Ovary (tissue), 9 donors: Measurements from ENCODE around the gene FCRL5. TPM values are rescaled to one million over a fixed set of nuclear protein-coding genes. Genes with fewer than 3 reads are reported as not detected.

Experiments used
- DNase-seq, 5 donors: peaks; one replicate each; pipeline ENCODE4 v3.0.0-alpha.2; 2019 to 2020
- H3K27ac ChIP-seq, 2 donors: fragments of 200-600 bp; one replicate each; pipeline versions ENCODE4 v1.5.1 to v1.8.0; 2019 to 2022
- H3K27me3 ChIP-seq: fragments of 200-600 bp; one replicate; pipeline ENCODE4 v1.8.0; 2022
- H3K36me3 ChIP-seq: fragments of 200-600 bp; sonication (generic); one replicate; pipeline ENCODE4 v1.5.1; 2019
- H3K4me1 ChIP-seq: one replicate; pipeline ENCODE4 v1.8.1; 2013; ENCODE audit warnings: mild to moderate bottlenecking, moderate library complexity; ENCODE audit not compliant: insufficient read depth
- H3K4me3 ChIP-seq: fragments of 200-600 bp; sonication (generic); one replicate; pipeline ENCODE4 v1.5.1; 2017
- H3K9me3 ChIP-seq, 2 donors: fragments of 200-600 bp in 1 of 2; sonication (generic) in 1 of 2; one replicate each; pipeline versions ENCODE4 v1.5.1 to v1.8.1; 2013 to 2019; ENCODE audit warnings: mild to moderate bottlenecking in 1 of 2, moderate library complexity in 1 of 2
- EP300 ChIP-seq: sonication (generic); formaldehyde crosslinking; IDR thresholded peaks from one replicate; pipeline ENCODE4 v1.6.1; 2017; ENCODE audit warnings: antibody characterized with exemption
- POLR2A ChIP-seq: fragments of 450-650 bp; IDR thresholded peaks from one replicate; pipeline ENCODE4 v1.6.1; 2017; ENCODE audit warnings: antibody characterized with exemption, mild to moderate bottlenecking, moderate library complexity
- WGBS, 3 donors: extraction: QIAGEN DNeasy Blood & Tissue Kit in 1 of 3; methylation state at CpG; one replicate each; pipeline versions ENCODE4 v1.1.5 to v1.1.7; 2013 to 2017; 5-methylcytosine and 5-hydroxymethylcytosine counted together
- intact Hi-C, 4 donors: fragments of 100-400 bp; cut with DNase I; formaldehyde crosslinking; loops; one replicate each; pipeline versions ENCODE4 v1.11.0 to v1.15.1; 2022 to 2023
- polyA plus RNA-seq, 2 donors: library from polyadenylated mRNA; stranded (reverse); fragments of 200-250 nt in 1 of 2; fragments of 350-450 nt in 1 of 2; fragmentation: Illumina TruSeq in 1 of 2; extraction: RNeasy Lipid Tissue Mini Kit (QIAGEN cat#74804) in 1 of 2; gene quantifications; one replicate each; pipeline ENCODE4 v1.2.3, GENCODE V29; 2013 to 2014
- total RNA-seq, 7 donors: library from RNA; depleted of rRNA in 2 of 7; stranded (reverse); fragments of >200 nt in 2 of 7; fragmentation: NEBNext Ultra II Directional in 3 of 7; extraction: Animal tissue kit (Norgen Biotek cat#: 25700) in 3 of 7; gene quantifications; one replicate each; pipeline versions ENCODE4 v1.1.0 to v1.2.4, GENCODE V29; 2016 to 2023
- TF ChIP-seq, protein P1 (sequence below), 3 donors: fragments of 450-650 bp in 2 of 3; fragments of 200-600 bp in 1 of 3; IDR thresholded peaks; one replicate each; pipeline versions ENCODE4 v1.5.1 to v1.8.0; 2016 to 2022; ENCODE audit warnings: antibody characterized with exemption in 3 of 3, mild to moderate bottlenecking in 1 of 3
- donor health status: DM: no; HTN: no; CAD: no; lungs with moderate emphysema.
- donor health status: DM: no; HTN: no; CAD: no.
- donor health status: Bipolar disorder and iron deficiency.
- donor health status: DM: yes; HTN: yes; CAD: no.
- donor health status: DM: no; HTN: no; CAD: no.
- donor health status: DM: yes; HTN: yes; CAD: no.

Gene FCRL5
- total and polyA plus RNA-seq, 9 donors = 0.10 to 1.2 (median 0.23) TPM; not detected in 2

DNA sequence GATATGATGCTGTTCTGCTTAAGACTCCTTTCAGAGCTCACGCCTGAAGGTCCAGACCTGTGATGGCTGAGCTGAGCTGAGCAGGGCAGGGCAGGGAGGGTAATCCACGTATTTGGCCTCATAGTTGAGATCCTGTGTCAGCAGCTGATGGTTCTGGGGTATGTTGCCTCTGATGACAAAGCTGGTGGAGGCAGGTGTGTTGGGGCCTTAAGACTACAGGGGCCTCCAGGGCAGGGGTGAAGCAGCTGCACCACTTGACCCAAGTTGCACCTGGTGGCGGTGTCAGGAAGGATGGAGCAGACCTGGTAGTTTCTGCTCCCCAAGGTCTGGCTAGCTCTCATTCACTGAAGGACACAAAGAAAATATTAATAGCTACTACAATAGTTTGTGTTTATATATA, 57.0 kb downstream of the FCRL5 start:
- WGBS, 3 donors = 68 to 85% (median 72%) methylated on average over 3 of the region's 3 CpGs
- Histone ChIP-seq H3K27ac (no peak overlapping the region), H3K27me3 (no peaks in the 10 kb centered on the region), H3K9me3 (no peaks in the 10 kb centered on the region), H3K4me3 (no peak overlapping the region), H3K4me1 (no peaks in the 10 kb centered on the region), H3K36me3 (no peaks in the 10 kb centered on the region)
- DNase-seq = no peak
- TF ChIP-seq POLR2A (no peak), EP300 (no peak)
- TF ChIP-seq, protein P1, sequence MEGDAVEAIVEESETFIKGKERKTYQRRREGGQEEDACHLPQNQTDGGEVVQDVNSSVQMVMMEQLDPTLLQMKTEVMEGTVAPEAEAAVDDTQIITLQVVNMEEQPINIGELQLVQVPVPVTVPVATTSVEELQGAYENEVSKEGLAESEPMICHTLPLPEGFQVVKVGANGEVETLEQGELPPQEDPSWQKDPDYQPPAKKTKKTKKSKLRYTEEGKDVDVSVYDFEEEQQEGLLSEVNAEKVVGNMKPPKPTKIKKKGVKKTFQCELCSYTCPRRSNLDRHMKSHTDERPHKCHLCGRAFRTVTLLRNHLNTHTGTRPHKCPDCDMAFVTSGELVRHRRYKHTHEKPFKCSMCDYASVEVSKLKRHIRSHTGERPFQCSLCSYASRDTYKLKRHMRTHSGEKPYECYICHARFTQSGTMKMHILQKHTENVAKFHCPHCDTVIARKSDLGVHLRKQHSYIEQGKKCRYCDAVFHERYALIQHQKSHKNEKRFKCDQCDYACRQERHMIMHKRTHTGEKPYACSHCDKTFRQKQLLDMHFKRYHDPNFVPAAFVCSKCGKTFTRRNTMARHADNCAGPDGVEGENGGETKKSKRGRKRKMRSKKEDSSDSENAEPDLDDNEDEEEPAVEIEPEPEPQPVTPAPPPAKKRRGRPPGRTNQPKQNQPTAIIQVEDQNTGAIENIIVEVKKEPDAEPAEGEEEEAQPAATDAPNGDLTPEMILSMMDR (IDR thresholded peaks at IDR 0.05) = no peak
- intact Hi-C loops = loop anchor here in 2 of 4 donors (10.0 kb wide), 3 partner anchors 300 to 400 kb away; partner anchors contain the start of gene ETV3L (in 1 of the 2)

DNA sequence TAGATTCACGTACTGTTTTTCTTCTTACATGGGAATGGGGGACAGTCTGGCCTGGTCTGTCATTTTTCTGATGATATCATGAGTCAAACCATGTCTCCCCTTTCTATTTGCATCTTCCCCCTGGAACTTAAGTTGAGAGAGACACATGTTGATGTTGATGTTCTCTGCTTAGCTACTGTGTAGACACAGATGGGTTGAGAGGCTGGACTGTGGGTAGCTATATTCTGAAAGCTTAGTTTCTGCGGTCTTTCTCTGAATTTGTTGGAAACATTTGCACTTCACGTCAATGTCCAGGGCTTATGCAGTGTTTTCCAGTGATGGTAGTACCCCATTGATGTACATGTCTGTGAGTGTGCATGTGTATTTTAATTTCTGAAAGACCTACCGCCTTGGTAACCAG, 58.2 kb downstream of the FCRL5 start:
- Histone ChIP-seq H3K27me3 (no peaks in the 10 kb centered on the region), H3K4me3 (no peak overlapping the region), H3K9me3 (no peaks in the 10 kb centered on the region), H3K4me1 (no peaks in the 10 kb centered on the region), H3K27ac (no peak overlapping the region), H3K36me3 (no peaks in the 10 kb centered on the region)
- no peak for TF ChIP-seq EP300
- TF ChIP-seq, protein P1 (IDR thresholded peaks at IDR 0.05) = no peak
- no peak for TF ChIP-seq POLR2A
- DNase-seq = no peak
- intact Hi-C loops = loop anchor here in 2 of 4 donors (10.0 kb wide), 3 partner anchors 299 to 399 kb away; partner anchors contain the start of gene ETV3L (in 1 of the 2)
- 56 to 81% (median 67%) methylated on average over 4 of the region's 4 CpGs for WGBS, 3 donors

DNA sequence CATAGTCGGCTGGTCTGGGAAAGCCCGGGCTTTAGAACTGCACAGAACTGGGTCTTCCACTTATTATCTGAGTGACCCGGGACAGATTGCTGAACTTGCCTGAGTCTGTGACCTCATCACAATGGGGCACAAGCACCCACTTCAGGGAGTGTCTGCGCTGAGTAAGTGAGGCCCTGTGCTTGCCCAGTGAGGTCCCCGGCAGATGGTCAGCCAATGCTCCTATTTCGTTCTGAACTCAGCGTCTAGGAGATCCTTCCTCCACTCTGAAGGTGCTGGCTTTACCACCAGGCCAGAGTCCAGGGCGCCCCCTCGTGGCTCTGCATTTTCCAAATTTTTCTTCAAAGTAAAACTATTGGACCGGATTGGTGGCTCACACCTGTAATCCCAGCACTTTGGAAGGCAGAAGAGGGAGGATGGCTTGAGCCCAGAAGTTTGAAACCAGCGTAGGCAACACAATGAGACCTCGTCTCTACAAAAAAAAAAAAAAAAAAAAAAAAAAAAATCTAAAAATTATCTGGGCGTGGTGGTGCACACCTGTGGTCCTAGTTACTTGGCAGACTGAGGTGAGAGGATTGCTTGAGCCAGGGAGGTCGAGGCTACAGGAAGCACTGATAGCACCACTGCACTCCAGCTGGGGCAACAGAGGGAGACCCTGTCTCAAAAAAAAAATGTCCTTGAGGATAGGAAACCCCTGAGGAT, 61.7 kb downstream of the FCRL5 start:
- TF ChIP-seq EP300 (no peak), POLR2A (no peak)
- TF ChIP-seq, protein P1 (IDR thresholded peaks at IDR 0.05) = no peak
- Histone ChIP-seq H3K4me3 (no peak overlapping the region), H3K36me3 (no peaks in the 10 kb centered on the region), H3K4me1 (no peaks in the 10 kb centered on the region), H3K27ac (no peak overlapping the region), H3K9me3 (no peaks in the 10 kb centered on the region), H3K27me3 (no peaks in the 10 kb centered on the region)
- peak in 2 of 5 donors; percentile 23 to 40 for DNase-seq
- WGBS, 3 donors = 30 to 32% (median 30%) methylated on average over 14 of the region's 14 CpGs
- intact Hi-C loops = loop anchor here in 2 of 4 donors (10.0 kb wide), 3 partner anchors 296 to 396 kb away; partner anchors contain the start of gene ETV3L (in 1 of the 2)

DNA sequence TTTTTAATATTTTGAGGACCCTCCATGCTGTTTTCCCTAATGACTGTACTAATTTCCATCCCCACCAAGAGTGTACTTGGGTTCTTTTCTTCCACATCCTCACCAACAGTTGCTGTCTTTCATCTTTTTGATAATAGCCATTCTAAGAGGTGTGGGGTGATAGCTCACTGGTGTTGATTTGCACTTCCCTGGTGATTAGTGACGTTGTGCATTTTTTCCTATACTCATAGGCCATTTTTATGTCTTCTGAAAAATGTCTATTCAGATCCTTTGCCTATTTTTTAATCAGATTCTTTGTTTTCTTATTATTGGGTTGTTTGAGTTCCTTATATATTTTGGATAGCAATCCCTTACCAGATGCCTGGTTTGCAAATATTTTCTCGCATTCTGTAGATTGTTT, 64.2 kb downstream of the FCRL5 start:
- WGBS, 3 donors = 74 to 84% (median 82%) methylated on average over 2 of the region's 2 CpGs
- H3K27ac ChIP-seq = no peak overlapping the region
- DNase-seq = no peak
- intact Hi-C loops = loop anchor here in 1 of 4 donors (10.0 kb wide), 1 partner anchor 113 kb away; no protein-coding TSS in a partner anchor
- no peaks in the 10 kb centered on the region for H3K36me3 ChIP-seq
- no peak overlapping the region for H3K4me3 ChIP-seq
- no peaks in the 10 kb centered on the region for H3K4me1 ChIP-seq
- no peaks in the 10 kb centered on the region for H3K27me3 ChIP-seq
- no peaks in the 10 kb centered on the region for H3K9me3 ChIP-seq
- no peak for TF ChIP-seq POLR2A
- TF ChIP-seq, protein P1 (IDR thresholded peaks at IDR 0.05) = no peak
- TF ChIP-seq EP300 = no peak
